ENCODE data around the gene AARS1. TPM values are rescaled to one million over a fixed set of nuclear protein-coding genes. Genes with fewer than 3 reads are reported as not detected.
A peak's percentile ranks its signal among the peaks of the same experiment; 100 is the strongest.
"Not testable (repeated sequence)": the region's sequence is repeated elsewhere in the genome, so short reads cannot be mapped to it uniquely, and the experiment has no call there.

Gene AARS1
- polyA plus RNA-seq (ENCODE audit: insufficient read length): 58.9 TPM

DNA sequence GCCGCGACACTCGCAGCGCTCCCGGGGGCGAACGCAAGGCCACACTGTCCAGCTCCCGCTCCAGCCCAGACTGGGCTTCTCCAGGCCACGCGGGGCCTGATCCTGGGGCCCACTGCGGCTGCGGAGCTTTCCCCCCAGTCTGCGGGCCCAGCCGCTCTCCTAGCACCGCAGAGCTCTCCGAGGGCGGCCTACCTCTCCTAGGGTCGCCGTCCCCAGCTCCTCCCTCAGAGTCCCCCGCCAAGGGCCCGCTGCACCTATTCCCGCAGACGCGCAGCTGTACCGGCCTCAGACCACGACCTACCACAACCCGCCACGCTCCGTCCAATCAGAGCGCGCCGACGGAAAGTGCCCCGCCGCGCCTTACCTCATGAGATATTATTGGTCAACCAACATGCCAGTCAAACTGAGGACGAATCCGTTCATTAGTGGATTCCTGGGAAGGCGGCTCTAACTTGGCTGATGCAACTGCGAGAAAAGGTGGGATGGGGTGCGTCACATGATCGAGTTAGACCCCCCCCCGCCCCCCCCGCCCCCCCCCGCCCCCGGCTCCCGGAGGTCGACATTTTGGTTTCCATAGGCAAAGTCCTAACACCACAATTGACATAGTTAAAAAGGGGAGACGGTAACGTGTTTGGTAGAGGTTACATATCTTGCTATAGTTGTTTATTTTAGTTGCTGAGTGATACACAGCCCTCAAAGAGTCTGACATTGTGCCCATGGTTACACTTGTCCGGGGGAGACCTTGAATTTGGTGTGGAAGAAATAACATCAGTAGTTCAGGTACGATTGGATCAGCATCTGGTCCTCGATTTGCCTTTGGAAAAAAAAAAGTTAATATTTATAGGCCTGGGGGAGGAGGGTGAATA lies at the start of gene AARS1:
AARS1 (minus strand) TSS at position 278 of the 866 bp plus-strand sequence. CDS start 6,743 bp downstream, outside the sequence.
- DNase-seq: peak; percentile 99

- DNase-seq: no peak
Observed at GRCh38 chr16:70337814-70338213, 48.5 kb upstream of the AARS1 start.

DNA sequence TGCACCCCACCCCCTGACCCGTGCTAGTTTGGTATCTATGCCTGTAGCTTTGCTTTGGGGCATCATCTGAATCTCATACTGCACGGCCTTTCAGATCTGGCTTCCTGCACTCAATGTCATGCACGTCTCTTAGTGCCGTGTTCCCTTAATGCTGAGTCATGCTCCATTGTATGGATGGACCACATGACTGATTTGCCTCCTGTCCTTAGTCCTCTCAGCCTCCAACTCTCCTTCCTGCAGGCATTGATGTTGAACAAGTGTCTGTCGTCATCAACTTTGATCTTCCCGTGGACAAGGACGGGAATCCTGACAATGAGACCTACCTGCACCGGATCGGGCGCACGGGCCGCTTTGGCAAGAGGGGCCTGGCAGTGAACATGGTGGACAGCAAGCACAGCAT lies 43.4 kb upstream of the AARS1 start:
- not testable (repeated sequence) for DNase-seq

GRCh38 chr16:70331588-70332358 lies 42.5 kb upstream of the AARS1 start:
- no peak for DNase-seq

DNA sequence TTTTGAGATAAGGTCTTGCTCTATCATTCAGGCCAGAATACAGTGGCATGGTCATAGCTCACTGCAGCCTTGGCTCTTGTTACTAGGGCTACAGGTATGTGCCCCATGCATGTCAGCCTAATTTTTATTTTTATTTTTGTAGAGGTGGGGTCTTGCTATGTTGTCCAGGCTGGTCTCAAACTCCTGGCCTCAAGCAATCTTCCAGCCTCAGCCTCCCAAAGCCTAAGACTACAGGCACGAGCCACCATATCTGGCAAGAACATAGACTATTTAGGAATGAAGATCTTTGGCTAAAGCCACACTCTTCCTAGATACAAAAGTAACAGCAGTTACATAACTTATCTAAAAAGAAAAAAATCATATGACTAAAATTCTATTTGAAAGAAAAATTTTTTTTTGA lies 41.8 kb upstream of the AARS1 start:
- no peak for DNase-seq

DNA sequence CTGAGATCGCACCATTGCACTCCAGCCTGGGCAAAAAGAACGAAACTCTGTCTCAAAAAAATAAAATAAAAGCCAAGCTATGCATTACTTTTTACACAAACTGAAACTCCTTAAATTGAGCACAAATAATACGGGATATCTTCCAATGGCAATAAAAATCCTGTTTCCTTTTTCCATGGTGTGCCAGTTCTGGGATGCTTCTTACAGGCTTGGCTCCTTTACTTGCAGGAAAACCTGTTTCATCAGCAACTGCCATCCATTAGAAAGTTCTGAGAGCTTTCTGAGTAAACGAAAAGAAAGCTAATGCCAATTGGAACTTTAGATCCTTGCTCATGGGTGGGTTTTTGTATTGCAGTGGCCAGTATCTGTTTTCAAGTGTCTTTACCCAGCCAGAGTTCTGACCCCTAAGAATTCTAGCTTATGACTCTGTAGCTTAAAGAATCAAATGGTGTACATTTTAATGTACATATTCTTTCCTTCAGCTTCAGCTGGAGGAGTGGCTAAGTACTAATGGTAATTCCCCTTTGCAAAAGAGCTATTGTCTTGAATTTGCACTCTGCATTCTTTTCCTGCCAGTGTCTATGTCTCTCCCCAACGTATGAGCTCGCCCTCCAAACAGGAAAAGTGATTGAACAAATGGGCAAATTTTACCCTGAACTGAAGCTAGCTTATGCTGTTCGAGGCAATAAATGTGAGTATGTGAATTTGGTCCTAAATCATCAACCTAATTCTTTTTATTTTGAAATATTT lies 35.9 kb upstream of the AARS1 start:
- no peak for DNase-seq

- no peak for DNase-seq
Observed at GRCh38 chr16:70320121-70320520, 30.8 kb upstream of the AARS1 start.

- not testable (repeated sequence) for DNase-seq
Observed at GRCh38 chr16:70307726-70308125, 18.4 kb upstream of the AARS1 start.

DNA sequence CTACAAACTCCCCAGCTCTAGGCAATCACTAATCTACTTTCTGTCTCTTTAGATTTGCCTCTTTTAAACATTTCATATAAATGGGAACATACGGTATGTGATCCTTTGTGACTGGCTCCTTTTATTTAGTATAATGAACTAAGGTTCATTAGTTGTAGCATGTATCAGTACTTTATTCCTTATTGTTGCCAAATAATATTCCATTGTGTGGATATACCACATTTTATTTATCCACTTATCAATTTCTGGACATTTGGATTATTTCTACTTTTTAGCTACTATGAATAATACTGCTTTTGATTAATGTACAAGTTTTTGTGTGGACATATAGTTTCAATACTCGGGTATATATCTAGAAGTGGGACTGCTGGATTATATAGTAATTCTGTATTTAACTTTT lies 17.6 kb upstream of the AARS1 start:
- no peak for DNase-seq

GRCh38 chr16:70304892-70305448 lies 15.7 kb upstream of the AARS1 start:
- DNase-seq: no peak

- DNase-seq: no peak
Observed at GRCh38 chr16:70302745-70303144, 13.4 kb upstream of the AARS1 start.

DNA sequence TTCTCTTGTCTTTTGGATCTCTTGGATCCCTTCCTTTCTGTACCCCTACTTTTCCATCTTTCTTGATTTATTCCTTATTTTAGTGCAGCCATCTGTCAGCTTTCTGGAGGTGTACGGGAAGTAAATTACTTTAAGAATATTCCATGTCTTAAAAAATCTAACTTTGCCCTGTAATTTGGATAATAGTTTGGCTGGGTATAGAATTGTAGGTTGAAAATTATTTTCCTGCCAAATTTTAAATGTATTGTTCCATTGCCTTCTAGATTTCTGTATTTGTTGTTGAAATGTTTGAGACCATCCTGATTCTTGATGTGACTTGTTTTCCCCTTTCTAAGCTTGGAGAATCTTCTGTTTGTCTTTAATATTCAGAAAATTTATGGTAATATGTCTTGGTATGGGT lies 11.8 kb upstream of the AARS1 start:
- no peak for DNase-seq

DNA sequence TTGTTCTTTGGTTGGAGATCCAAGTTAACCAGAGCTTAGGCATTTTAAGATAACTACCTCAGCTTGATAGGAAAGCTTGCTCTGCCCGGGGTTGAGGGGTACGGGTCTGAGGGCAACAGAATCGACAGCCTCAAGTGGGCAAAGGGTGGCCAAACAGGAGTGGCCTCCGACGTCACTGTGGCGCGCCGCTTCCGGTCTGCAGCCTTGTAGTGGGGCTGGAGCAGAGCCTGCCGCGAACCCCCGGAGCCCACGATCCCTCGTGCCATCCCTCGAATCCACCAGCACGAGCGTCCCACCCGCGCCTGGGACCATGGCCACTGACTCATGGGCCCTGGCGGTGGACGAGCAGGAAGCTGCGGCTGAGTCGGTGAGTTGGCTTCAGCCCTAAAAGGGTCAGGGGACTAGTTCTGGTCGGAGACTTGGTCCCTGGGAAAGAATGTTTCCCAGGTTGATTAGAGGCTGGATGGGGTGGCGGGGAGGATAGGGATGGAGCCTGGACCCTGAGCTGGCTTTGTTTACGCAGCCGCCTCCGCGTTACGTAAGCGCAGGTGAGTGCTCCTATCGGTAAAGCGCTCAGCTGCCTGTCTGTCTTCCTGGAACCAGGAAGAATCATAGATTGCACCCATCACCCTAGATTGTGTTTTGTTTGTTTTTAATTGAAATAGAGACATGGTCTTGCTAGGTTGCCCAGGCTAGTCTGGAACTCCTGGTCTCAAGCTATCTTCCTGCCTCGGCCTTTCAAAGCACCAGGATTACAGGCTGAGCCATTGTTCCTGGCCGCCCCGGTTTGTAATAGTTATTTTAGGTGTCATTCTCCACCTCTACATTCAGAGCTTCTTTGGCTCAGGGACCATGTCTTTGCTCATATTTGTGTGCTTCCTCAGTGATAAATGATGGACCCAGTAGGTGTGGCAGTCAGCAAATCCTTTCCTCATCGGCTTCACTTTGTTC lies 10.0 kb upstream of the AARS1 start, which contains the start of gene DDX19B:
DDX19B (plus strand) TSS at position 199 of the 951 bp plus-strand sequence; CDS start at position 311, 112 bp downstream.
- DNase-seq: peak; percentile 84

GRCh38 chr16:70295634-70296033 lies 6.3 kb upstream of the AARS1 start:
- no peak for DNase-seq

DNA sequence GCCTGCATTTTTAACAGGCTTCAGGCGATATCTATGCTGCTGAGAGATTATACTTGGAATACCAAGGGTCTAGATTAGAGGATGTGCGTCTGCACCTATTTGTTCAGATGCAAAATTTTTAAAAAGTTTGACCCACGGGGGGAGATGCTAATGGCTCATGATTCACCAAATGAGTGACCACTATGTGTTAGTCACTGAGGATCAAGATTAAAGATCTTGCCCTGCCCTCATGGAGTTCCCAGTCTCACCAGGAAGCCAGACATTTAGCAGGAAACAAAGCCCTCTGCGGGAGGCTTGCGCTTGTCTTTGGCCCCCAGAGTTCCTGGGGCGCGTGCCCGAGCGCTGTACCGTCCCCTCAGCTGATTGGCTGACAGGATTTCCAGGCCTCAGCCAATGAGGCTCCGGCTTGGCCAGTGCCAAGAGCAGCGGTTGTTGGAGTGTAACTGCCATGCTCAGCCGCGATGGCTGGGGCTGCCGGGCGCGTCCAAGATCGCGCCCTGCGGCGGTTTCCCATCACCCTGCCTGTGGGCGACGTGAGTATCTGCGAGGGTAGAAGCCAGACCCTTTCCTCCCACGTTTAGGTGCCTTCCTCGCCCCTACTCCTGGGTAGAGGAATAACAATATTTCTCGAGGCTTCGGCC lies 5.2 kb upstream of the AARS1 start:
- DNase-seq: no peak

DNA sequence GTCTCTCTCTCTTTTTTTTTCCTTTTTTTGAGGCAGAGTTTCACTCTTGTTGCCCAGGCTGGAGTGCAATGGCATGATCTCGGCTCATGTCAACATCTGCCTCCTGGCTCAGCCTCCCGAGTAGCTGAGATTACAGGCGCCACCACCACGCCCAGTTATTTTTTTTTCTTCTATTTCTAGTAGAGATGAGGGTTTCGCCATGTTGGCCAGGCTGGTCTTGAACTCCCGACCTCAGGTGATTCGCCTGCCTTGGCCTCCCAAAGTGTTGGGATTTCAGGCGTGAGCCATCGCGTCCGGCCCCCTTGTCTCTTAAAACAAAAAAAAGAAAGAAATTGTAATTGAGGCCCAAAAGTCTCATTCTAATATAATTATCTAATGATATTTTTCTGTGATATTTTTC lies 2.8 kb upstream of the AARS1 start:
- DNase-seq: not testable (repeated sequence)

GRCh38 chr16:70290949-70291519 lies 1.7 kb upstream of the AARS1 start:
- no peak for DNase-seq

- not testable (repeated sequence) for DNase-seq
Observed at GRCh38 chr16:70287304-70287971, 1.9 kb downstream of the AARS1 start.

- DNase-seq: no peak
Observed at GRCh38 chr16:70276392-70276791, 12.9 kb downstream of the AARS1 start.

DNA sequence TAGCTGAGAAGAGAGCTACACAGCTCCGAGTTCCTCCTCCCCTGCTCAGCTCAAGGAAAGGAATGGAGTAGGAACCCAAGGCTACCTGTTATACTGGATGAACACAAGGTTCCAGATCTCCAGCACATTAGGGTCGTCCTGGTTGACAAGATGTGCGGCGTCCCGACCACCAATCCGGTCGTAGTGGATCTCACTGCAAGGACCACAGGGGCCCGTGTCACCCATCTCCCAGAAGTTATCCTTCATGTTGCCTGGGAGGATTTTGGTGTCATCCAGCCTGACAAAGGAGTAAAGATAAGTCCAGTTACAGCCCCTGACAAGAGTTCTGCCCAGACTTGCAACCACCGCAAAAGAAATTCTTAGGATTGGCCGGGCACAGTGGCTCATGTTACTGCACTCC lies 17.6 kb downstream of the AARS1 start:
- no peak for DNase-seq

Measured in hindlimb muscle (tissue), 1 donor.